NCI-H2196 (cell line): Measurements from ENCODE around the gene NBPF20.
"Not testable (repeated sequence)": the region's sequence is repeated elsewhere in the genome, so short reads cannot be mapped to it uniquely, and the experiment has no call there.

Experiments
- DNase-seq: peaks from one replicate; lab custom pipeline; 2025; ENCODE audit not compliant: unreplicated experiment; lab: John Stamatoyannopoulos, UW

NBPF20 gene

GRCh38 chr1:145424612-145425435 lies 579 bp downstream of the NBPF20 start:
- not testable (repeated sequence) for DNase-seq

GRCh38 chr1:145415149-145415548 lies 10.3 kb downstream of the NBPF20 start:
- not testable (repeated sequence) for DNase-seq

GRCh38 chr1:145407266-145407665 lies 18.1 kb downstream of the NBPF20 start:
- DNase-seq = not testable (repeated sequence)

- DNase-seq = not testable (repeated sequence)
Measured at GRCh38 chr1:145404949-145405348, 20.5 kb downstream of the NBPF20 start.

DNA sequence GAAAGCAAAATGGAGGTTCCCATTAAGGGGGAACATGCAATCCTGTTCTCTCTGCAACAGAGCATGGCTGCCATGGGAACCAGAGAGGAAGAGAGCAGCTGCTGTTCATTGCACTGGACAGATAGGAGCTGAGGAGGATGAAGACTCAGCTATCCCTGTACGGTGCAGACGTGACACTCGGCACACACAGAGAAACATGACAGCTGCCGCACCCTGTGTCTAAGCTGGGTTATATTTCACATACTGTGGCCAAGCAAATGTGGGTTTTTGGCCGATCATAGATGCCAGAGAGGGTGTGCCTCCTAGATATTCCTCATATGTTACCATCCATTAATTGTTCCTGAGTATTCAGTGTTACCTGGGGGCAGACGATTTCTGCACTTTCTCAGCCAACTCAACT lies 24.7 kb downstream of the NBPF20 start:
- DNase-seq = not testable (repeated sequence)
